OCI-LY7 (cell line): ENCODE data around the gene LYPD5. TPM values are rescaled to one million over a fixed set of nuclear protein-coding genes. Genes with fewer than 3 reads are reported as not detected.

Source experiments
- BruUV-seq: library from RNA; stranded (reverse); fragments of 400-500 nt; replicated peaks from 2 replicates; lab custom pipeline; 2021; lab: Mats Ljungman, UMichigan
- CTCF ChIA-PET: fragments of 300-600 bp; sonication (Branson Sonifier 250); formaldehyde crosslinking; loops from one replicate; lab custom pipeline; 2022; ENCODE audit warnings: antibody characterized with exemption; ENCODE audit not compliant: unreplicated experiment; lab: Charles Lee
- POLR2A ChIA-PET: fragments of 300-600 bp; sonication (Branson Sonifier 250); formaldehyde crosslinking; loops from one replicate; lab custom pipeline; 2022; ENCODE audit warnings: antibody characterized with exemption; lab: Charles Lee
- DNase-seq: peaks from one replicate; pipeline ENCODE4 v3.0.0-alpha.2; 2015; ENCODE audit warnings: low spot score
- H2AFZ ChIP-seq: fragments of 200-600 bp; sonication (generic), shearing (Covaris generic); 2 replicates; pipeline ENCODE4 v1.6.1; 2014; ENCODE audit warnings: mild to moderate bottlenecking, antibody characterized with exemption, low read length, moderate library complexity
- H3K27ac ChIP-seq: fragments of 200-600 bp; sonication (generic); 2 replicates; pipeline ENCODE4 v1.5.1; 2014; ENCODE audit warnings: mixed run types, low read depth, mild to moderate bottlenecking, moderate library complexity, low read length, inconsistent platforms; ENCODE audit not compliant: poor library complexity, severe bottlenecking
- H3K36me3 ChIP-seq: fragments of 200-600 bp; sonication (generic); 2 replicates; pipeline ENCODE4 v1.6.1; 2014; ENCODE audit warnings: mild to moderate bottlenecking, antibody characterized with exemption, low read length, moderate library complexity, mixed read lengths; ENCODE audit not compliant: insufficient read depth
- H3K4me1 ChIP-seq: fragments of 200-600 bp; sonication (generic); 2 replicates; pipeline ENCODE4 v1.5.1; 2014; ENCODE audit warnings: mild to moderate bottlenecking, low read length; ENCODE audit not compliant: insufficient read depth, poor library complexity, severe bottlenecking
- H3K4me2 ChIP-seq: fragments of 200-600 bp; sonication (generic); 2 replicates; pipeline ENCODE4 v1.6.1; 2014; ENCODE audit warnings: mild to moderate bottlenecking, low read length
- H3K4me3 ChIP-seq: fragments of 200-600 bp; sonication (generic); 2 replicates; pipeline ENCODE4 v1.5.1; 2014; ENCODE audit warnings: mild to moderate bottlenecking, low read depth, low read length; ENCODE audit not compliant: poor library complexity, severe bottlenecking
- H3K79me2 ChIP-seq: fragments of 200-600 bp; sonication (generic); 2 replicates; pipeline ENCODE4 v1.6.1; 2016; ENCODE audit warnings: low read depth, mild to moderate bottlenecking, low read length, moderate library complexity, mixed read lengths; ENCODE audit not compliant: insufficient read depth
- H3K9me2 ChIP-seq: fragments of 200-600 bp; sonication (generic); 2 replicates; pipeline ENCODE4 v1.6.1; 2016; ENCODE audit warnings: mild to moderate bottlenecking, low read length, mixed read lengths; ENCODE audit not compliant: insufficient read depth
- H3K9me3 ChIP-seq: fragments of 200-600 bp; sonication (generic); 2 replicates; pipeline ENCODE4 v1.6.1; 2014; ENCODE audit warnings: mild to moderate bottlenecking, mixed run types, low read length, mixed read lengths
- H4K20me1 ChIP-seq: fragments of 200-600 bp; sonication (generic); 2 replicates; pipeline ENCODE4 v1.6.1; 2014; ENCODE audit warnings: mild to moderate bottlenecking, antibody characterized with exemption, low read length, moderate library complexity, mixed read lengths; ENCODE audit not compliant: insufficient read depth
- CTCF ChIP-seq: fragments of 200-600 bp; sonication (generic); conservative IDR thresholded peaks from 2 replicates; pipeline ENCODE4 v1.5.1; 2014; ENCODE audit warnings: mild to moderate bottlenecking, antibody characterized with exemption, low read length, moderate library complexity, mixed read lengths
- EZH2phosphoT487 ChIP-seq: fragments of 200-600 bp; sonication (generic); IDR thresholded peaks from 2 replicates; pipeline ENCODE4 v1.6.1; 2018; ENCODE audit warnings: low read depth, borderline replicate concordance, mild to moderate bottlenecking, mixed run types, antibody characterized with exemption, low read length, moderate library complexity, mixed read lengths
- intact Hi-C: fragments of 100-400 bp; cut with micrococcal nuclease; formaldehyde crosslinking; loops from one replicate; pipeline ENCODE4 v1.10.0; 2022; ENCODE audit not compliant: unreplicated experiment
- total RNA-seq, 2 experiments: library from RNA; depleted of rRNA in 1 of 2; stranded (reverse); fragments of >200 nt in 1 of 2; shearing (Covaris generic) in 1 of 2; gene quantifications; 2 replicates each; pipeline ENCODE4 v1.2.3, GENCODE V29; 2014 to 2022

Gene LYPD5
- total RNA-seq, 2 experiments from 2014 or later = not detected

DNA sequence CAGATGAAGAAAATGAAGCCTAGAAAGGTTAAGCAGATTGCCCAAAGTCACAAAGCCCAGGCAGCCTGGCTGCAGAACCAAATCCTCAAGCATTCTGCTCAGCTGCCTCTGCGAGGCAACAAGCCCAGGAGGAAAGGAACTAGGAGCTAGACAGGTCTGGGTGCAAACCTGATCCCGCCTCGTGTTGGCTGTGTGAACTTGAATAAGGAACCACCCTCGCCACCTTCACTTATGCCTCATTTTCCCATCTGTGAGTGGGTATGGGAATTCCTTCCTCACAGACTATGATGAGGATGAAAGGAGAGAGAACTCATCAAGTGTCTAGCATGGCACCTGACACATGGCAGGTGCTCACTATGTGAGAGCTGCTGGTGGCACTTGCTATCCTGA is 54.0 kb downstream of the LYPD5 start:
- DNase-seq = no peak
- Histone ChIP-seq H3K4me1 (peaks cover 31% of the 10 kb centered on the region), H3K79me2 (peaks cover 16% of the 10 kb centered on the region; the same call in 1 of the 2 replicates), H3K36me3 (peaks cover 97% of the 10 kb centered on the region), H3K4me3 (no peak overlapping the region), H2AFZ (no peak overlapping the region), H3K9me2 (no peaks in the 10 kb centered on the region), H3K4me2 (no peak overlapping the region), H4K20me1 (no peaks in the 10 kb centered on the region), H3K27ac (no peak overlapping the region), H3K9me3 (no peaks in the 10 kb centered on the region)
- intact Hi-C loops = no loop called here
- ChIA-PET POLR2A (no interaction called here), CTCF (no interaction called here)
- no TSS peak for BruUV-seq
- TF ChIP-seq EZH2phosphoT487 (no peak), CTCF (no peak)

GRCh38 chr19:43747557-43748204 is 54.6 kb downstream of the LYPD5 start:
- Histone ChIP-seq H3K4me1 (peaks cover 26% of the 10 kb centered on the region), H3K9me2 (no peaks in the 10 kb centered on the region), H3K9me3 (no peaks in the 10 kb centered on the region), H3K4me3 (no peak overlapping the region), H4K20me1 (no peaks in the 10 kb centered on the region), H3K27ac (no peak overlapping the region), H3K79me2 (peaks cover 11% of the 10 kb centered on the region; the same call in 1 of the 2 replicates), H2AFZ (no peak overlapping the region), H3K36me3 (peaks cover 97% of the 10 kb centered on the region), H3K4me2 (no peak overlapping the region)
- CTCF ChIA-PET = no interaction called here
- POLR2A ChIA-PET = no interaction called here
- intact Hi-C loops = no loop called here
- no peak for TF ChIP-seq CTCF
- TF ChIP-seq EZH2phosphoT487 = no peak
- no peak for DNase-seq
- BruUV-seq = no TSS peak

Other genes with a start within 250 kb of the LYPD5 start
- gene XRCC1, start 226.9 kb downstream of the LYPD5 start, total RNA-seq (2014; rRNA removed; shearing (Covaris generic)) = 28.7 and 35.9 TPM in 2 replicates
- 27.2 and 33.7 TPM in 2 replicates for gene XRCC1, start 226.9 kb downstream of the LYPD5 start, total RNA-seq (2022)
- 4.9 and 11.5 TPM in 2 replicates for gene PINLYP, start 226.6 kb downstream of the LYPD5 start, total RNA-seq (2014; rRNA removed; shearing (Covaris generic))
- gene PINLYP, start 226.6 kb downstream of the LYPD5 start, total RNA-seq (2022) = 0.40 and 0.81 TPM in 2 replicates
- 6.4 and 23.0 TPM in 2 replicates for gene IRGQ, start 206.3 kb downstream of the LYPD5 start, total RNA-seq (2014; rRNA removed; shearing (Covaris generic))
- 15.1 and 15.3 TPM in 2 replicates for gene IRGQ, start 206.3 kb downstream of the LYPD5 start, total RNA-seq (2022)
- 11.6 and 20.2 TPM in 2 replicates for gene ZNF576, start 205.9 kb downstream of the LYPD5 start, total RNA-seq (2014; rRNA removed; shearing (Covaris generic))
- gene ZNF576, start 205.9 kb downstream of the LYPD5 start, total RNA-seq (2022) = 14.5 and 17.8 TPM in 2 replicates
- gene SRRM5, start 190.4 kb downstream of the LYPD5 start, total RNA-seq (2014; rRNA removed; shearing (Covaris generic)) = 0.36 and 0.73 TPM in 2 replicates
- gene SRRM5, start 190.4 kb downstream of the LYPD5 start, total RNA-seq (2022) = 0.61 and 0.85 TPM in 2 replicates
- 91.1 and 98.1 TPM in 2 replicates for gene ZNF428, start 182.8 kb downstream of the LYPD5 start, total RNA-seq (2014; rRNA removed; shearing (Covaris generic))
- 28.5 and 31.0 TPM in 2 replicates for gene ZNF428, start 182.8 kb downstream of the LYPD5 start, total RNA-seq (2022)
- 0.05 TPM in 1 of 2 replicates, not detected in the other for gene CADM4, start 162.6 kb downstream of the LYPD5 start, total RNA-seq (2014; rRNA removed; shearing (Covaris generic))
- gene CADM4, start 162.6 kb downstream of the LYPD5 start, total RNA-seq (2022) = not detected in 2 replicates
- gene PLAUR, start 132.3 kb downstream of the LYPD5 start, total RNA-seq (2014; rRNA removed; shearing (Covaris generic)) = 0.41 TPM in 1 of 2 replicates, not detected in the other
- 0.57 and 0.76 TPM in 2 replicates for gene PLAUR, start 132.3 kb downstream of the LYPD5 start, total RNA-seq (2022)
- not detected in 2 replicates for gene IRGC, start 86.4 kb downstream of the LYPD5 start, total RNA-seq (2014; rRNA removed; shearing (Covaris generic))
- gene IRGC, start 86.4 kb downstream of the LYPD5 start, total RNA-seq (2022) = not detected in 2 replicates
- 49.1 and 65.6 TPM in 2 replicates for gene SMG9, start 47.5 kb downstream of the LYPD5 start, total RNA-seq (2014; rRNA removed; shearing (Covaris generic))
- gene SMG9, start 47.5 kb downstream of the LYPD5 start, total RNA-seq (2022) = 75.5 and 83.1 TPM in 2 replicates
- 31.3 and 39.7 TPM in 2 replicates for gene KCNN4, start 21.5 kb downstream of the LYPD5 start, total RNA-seq (2014; rRNA removed; shearing (Covaris generic))
- 39.3 and 40.0 TPM in 2 replicates for gene KCNN4, start 21.5 kb downstream of the LYPD5 start, total RNA-seq (2022)
- gene ZNF283, start 24.9 kb upstream of the LYPD5 start, total RNA-seq (2014; rRNA removed; shearing (Covaris generic)) = 4.3 and 4.8 TPM in 2 replicates
- gene ZNF283, start 24.9 kb upstream of the LYPD5 start, total RNA-seq (2022) = 1.9 and 2.8 TPM in 2 replicates
- gene ZNF404, start 81.5 kb upstream of the LYPD5 start, total RNA-seq (2014; rRNA removed; shearing (Covaris generic)) = not detected in 2 replicates
- not detected in 2 replicates for gene ZNF404, start 81.5 kb upstream of the LYPD5 start, total RNA-seq (2022)
- gene ZNF45, start 132.8 kb upstream of the LYPD5 start, total RNA-seq (2014; rRNA removed; shearing (Covaris generic)) = 14.5 and 15.3 TPM in 2 replicates
- gene ZNF45, start 132.8 kb upstream of the LYPD5 start, total RNA-seq (2022) = 9.7 and 12.7 TPM in 2 replicates
- gene ZNF221, start 148.8 kb upstream of the LYPD5 start, total RNA-seq (2014; rRNA removed; shearing (Covaris generic)) = 0.21 and 0.28 TPM in 2 replicates
- gene ZNF221, start 148.8 kb upstream of the LYPD5 start, total RNA-seq (2022) = not detected in 2 replicates
- gene ZNF155, start 181.7 kb upstream of the LYPD5 start, total RNA-seq (2014; rRNA removed; shearing (Covaris generic)) = not detected in 2 replicates
- gene ZNF155, start 181.7 kb upstream of the LYPD5 start, total RNA-seq (2022) = not detected in 2 replicates
- gene ZNF230, start 200.5 kb upstream of the LYPD5 start, total RNA-seq (2014; rRNA removed; shearing (Covaris generic)) = 1.7 and 1.8 TPM in 2 replicates
- gene ZNF230, start 200.5 kb upstream of the LYPD5 start, total RNA-seq (2022) = 1.6 and 2.8 TPM in 2 replicates
- not detected in 2 replicates for gene ZNF222, start 222.9 kb upstream of the LYPD5 start, total RNA-seq (2014; rRNA removed; shearing (Covaris generic))
- not detected in 2 replicates for gene ZNF222, start 222.9 kb upstream of the LYPD5 start, total RNA-seq (2022)
- not detected in 2 replicates for gene ZNF223, start 249.6 kb upstream of the LYPD5 start, total RNA-seq (2014; rRNA removed; shearing (Covaris generic))
- not detected in 2 replicates for gene ZNF223, start 249.6 kb upstream of the LYPD5 start, total RNA-seq (2022)